CD4-positive, alpha-beta memory T cell (primary cell): ENCODE results near the gene ELL2. TPM values are rescaled to one million over a fixed set of nuclear protein-coding genes. Genes with fewer than 3 reads are reported as not detected.

Source experiments
- CTCF ChIA-PET: fragments of 350-600 bp; sonication (Branson Sonifier 250); formaldehyde crosslinking; loops from one replicate; lab custom pipeline; 2021; ENCODE audit warnings: inconsistent platforms; ENCODE audit not compliant: partially characterized antibody; lab: Charles Lee
- POLR2A ChIA-PET: fragments of 350-600 bp; sonication (Branson Sonifier 250); formaldehyde crosslinking; loops from one replicate; lab custom pipeline; 2021; ENCODE audit not compliant: partially characterized antibody; lab: Charles Lee
- DNase-seq, 5 donors: peaks; one replicate each; pipeline versions ENCODE4 v3.0.0 to v3.0.0-alpha.2; 2020 to 2022; ENCODE audit warnings: mixed read lengths in 1 of 5
- H3K27ac ChIP-seq: one replicate; pipeline ENCODE4 v1.7.0; 2013; ENCODE audit warnings: low read depth, low read length
- H3K27me3 ChIP-seq: 2 replicates; pipeline ENCODE4 v1.7.0; 2013; ENCODE audit warnings: mild to moderate bottlenecking, low read length, moderate library complexity; ENCODE audit not compliant: insufficient read depth
- H3K36me3 ChIP-seq: 2 replicates; pipeline ENCODE4 v1.7.0; 2013; ENCODE audit warnings: mild to moderate bottlenecking, low read length, moderate library complexity; ENCODE audit not compliant: insufficient read depth
- H3K4me1 ChIP-seq: 2 replicates; pipeline ENCODE4 v1.7.0; 2013; ENCODE audit warnings: mild to moderate bottlenecking, low read length, moderate library complexity; ENCODE audit not compliant: insufficient read depth
- H3K4me3 ChIP-seq, 2 donors: one replicate each; pipeline ENCODE4 v1.7.0; 2013; ENCODE audit warnings: low read length in 2 of 2, mild to moderate bottlenecking in 1 of 2
- H3K9me3 ChIP-seq, 2 donors: one replicate each; pipeline ENCODE4 v1.7.0; 2013; ENCODE audit warnings: low read length in 2 of 2, control low read depth in 1 of 2; ENCODE audit not compliant: control insufficient read depth in 1 of 2
- H3K27ac Mint-ChIP-seq, 7 donors: one replicate each; pipeline ENCODE4 v1.8.0; 2020 to 2021; ENCODE audit warnings: mixed read lengths in 7 of 7, mild to moderate bottlenecking in 6 of 7, inconsistent platforms in 3 of 7, moderate library complexity in 3 of 7
- H3K27me3 Mint-ChIP-seq, 2 donors: one replicate each; pipeline ENCODE4 v1.8.0; 2020 to 2021; ENCODE audit warnings: mixed read lengths in 2 of 2
- H3K36me3 Mint-ChIP-seq, 2 donors: one replicate each; pipeline ENCODE4 v1.8.0; 2020 to 2021; ENCODE audit warnings: mixed read lengths in 2 of 2, inconsistent platforms in 1 of 2, mild to moderate bottlenecking in 1 of 2
- H3K4me1 Mint-ChIP-seq, 4 donors: one replicate each; pipeline ENCODE4 v1.8.0; 2020 to 2021; ENCODE audit warnings: mixed read lengths in 4 of 4, mild to moderate bottlenecking in 1 of 4
- H3K4me3 Mint-ChIP-seq, 8 donors: one replicate each; pipeline ENCODE4 v1.8.0; 2020 to 2021; ENCODE audit warnings: mixed read lengths in 8 of 8, mild to moderate bottlenecking in 7 of 8, moderate library complexity in 6 of 8, inconsistent platforms in 3 of 8
- H3K9me3 Mint-ChIP-seq, 8 donors: one replicate each; pipeline ENCODE4 v1.8.0; 2020 to 2021; ENCODE audit warnings: mixed read lengths in 8 of 8, mild to moderate bottlenecking in 5 of 8, inconsistent platforms in 3 of 8, moderate library complexity in 1 of 8
- intact Hi-C: fragments of 100-400 bp; cut with micrococcal nuclease; formaldehyde crosslinking; loops from one replicate; pipeline ENCODE4 v1.15.1; 2023
- polyA plus RNA-seq, 2 donors: library from polyadenylated mRNA; unstranded; fragments of 300-500 nt; fragmentation: Illumina TruSeq; gene quantifications; one replicate each; pipeline ENCODE4 v1.2.3, GENCODE V29; 2021
- total RNA-seq, 2 experiments: library from RNA; stranded (reverse); gene quantifications; one replicate each; pipeline ENCODE4 v1.2.3, GENCODE V29; 2021

Gene ELL2
- total and polyA plus RNA-seq, 4 experiments from 2014 or later, result 2.8 to 15.6 (median 9.3) TPM

DNA sequence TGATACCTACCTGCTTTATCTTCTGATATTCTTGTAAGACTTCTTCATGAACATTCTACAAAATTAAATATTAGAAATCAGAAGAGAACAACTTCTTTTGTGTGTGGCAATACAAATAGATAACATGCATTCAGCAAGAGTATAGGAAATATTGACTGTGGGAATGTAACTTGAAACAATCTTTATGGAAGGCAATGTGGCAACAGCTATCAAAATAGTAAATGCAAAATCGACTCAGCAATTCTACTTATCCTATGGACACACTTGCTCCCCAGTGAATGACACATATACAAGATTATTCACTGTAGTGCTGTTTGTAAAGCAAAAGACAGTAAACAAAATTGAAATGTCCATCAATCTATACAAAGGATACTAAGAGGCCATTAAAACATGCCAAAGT lies 72.6 kb downstream of the ELL2 start:
- Mint-ChIP-seq H3K4me3 (no peak overlapping the region), H3K27me3 (no peaks in the 10 kb centered on the region), H3K9me3 (no peaks in the 10 kb centered on the region), H3K27ac (no peak overlapping the region), H3K36me3 (peaks cover 19% of the 10 kb centered on the region in 2 donors), H3K4me1 (no peaks in the 10 kb centered on the region)
- H3K36me3 ChIP-seq, result no peaks in the 10 kb centered on the region
- no peak overlapping the region for H3K4me3 ChIP-seq
- ChIA-PET POLR2A (no interaction called here), CTCF (interaction anchor here (1.3 kb wide), 1 partner anchor 32 kb away, joined by 3 read pairs; no protein-coding TSS in a partner anchor)
- DNase-seq, result no peak
- intact Hi-C loops, result no loop called here
- no peak overlapping the region for H3K27ac ChIP-seq
- H3K4me1 ChIP-seq, result no peaks in the 10 kb centered on the region
- no peaks in the 10 kb centered on the region for H3K27me3 ChIP-seq
- H3K9me3 ChIP-seq, result no peaks in the 10 kb centered on the region

- Histone ChIP-seq H3K9me3 (no peaks in the 10 kb centered on the region), H3K27ac (no peak overlapping the region), H3K4me1 (no peaks in the 10 kb centered on the region), H3K27me3 (no peaks in the 10 kb centered on the region), H3K4me3 (no peak overlapping the region), H3K36me3 (no peaks in the 10 kb centered on the region)
- ChIA-PET POLR2A (no interaction called here), CTCF (no interaction called here)
- Mint-ChIP-seq H3K36me3 (peaks cover 19% of the 10 kb centered on the region in 2 donors), H3K4me1 (no peaks in the 10 kb centered on the region), H3K27ac (peak overlapping the region in 1 of 7 donors; percentile 47), H3K9me3 (no peaks in the 10 kb centered on the region), H3K27me3 (no peaks in the 10 kb centered on the region), H3K4me3 (no peak overlapping the region)
- intact Hi-C loops, result no loop called here
- no peak for DNase-seq
Observed at GRCh38 chr5:95887977-95888376, 73.7 kb downstream of the ELL2 start.

GRCh38 chr5:95886340-95887044 lies 75.2 kb downstream of the ELL2 start:
- Histone ChIP-seq H3K27me3 (no peaks in the 10 kb centered on the region), H3K27ac (no peak overlapping the region), H3K9me3 (no peaks in the 10 kb centered on the region), H3K4me3 (no peak overlapping the region), H3K4me1 (no peaks in the 10 kb centered on the region), H3K36me3 (no peaks in the 10 kb centered on the region)
- Mint-ChIP-seq H3K9me3 (no peaks in the 10 kb centered on the region), H3K36me3 (peaks cover 16% of the 10 kb centered on the region in 2 donors), H3K27me3 (no peaks in the 10 kb centered on the region), H3K4me1 (no peaks in the 10 kb centered on the region), H3K4me3 (no peak overlapping the region), H3K27ac (no peak overlapping the region)
- ChIA-PET CTCF (no interaction called here), POLR2A (no interaction called here)
- intact Hi-C loops, result no loop called here
- DNase-seq, result no peak

DNA sequence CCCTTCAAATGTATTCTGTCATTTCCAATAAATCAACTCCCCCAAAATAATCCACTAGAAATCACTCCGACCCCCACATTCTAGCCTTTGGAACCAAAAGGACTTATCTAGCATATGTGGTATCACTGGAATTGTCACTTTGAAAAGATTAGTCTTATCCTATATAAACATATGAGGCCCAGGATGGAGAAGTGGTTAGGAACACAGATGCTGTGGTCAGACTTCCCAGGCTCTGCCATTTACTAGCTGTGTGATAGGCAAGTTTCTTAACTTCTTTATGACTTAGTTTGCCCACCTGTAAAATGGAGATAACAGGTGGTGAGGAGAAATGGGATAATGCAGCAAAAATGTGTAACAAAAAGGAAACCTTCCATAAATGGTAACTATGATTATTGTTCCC lies 77.1 kb downstream of the ELL2 start:
- H3K4me3 Mint-ChIP-seq, result no peak overlapping the region
- H3K9me3 ChIP-seq, result no peaks in the 10 kb centered on the region
- H3K36me3 Mint-ChIP-seq, result peaks cover 3 to 4% of the 10 kb centered on the region in 2 donors
- no peak overlapping the region for H3K27ac ChIP-seq
- H3K4me1 ChIP-seq, result no peaks in the 10 kb centered on the region
- no peaks in the 10 kb centered on the region for H3K4me1 Mint-ChIP-seq
- peaks cover 0 to 3% of the 10 kb centered on the region in 2 donors for H3K27me3 Mint-ChIP-seq
- H3K27ac Mint-ChIP-seq, result no peak overlapping the region
- H3K36me3 ChIP-seq, result no peaks in the 10 kb centered on the region
- H3K27me3 ChIP-seq, result no peaks in the 10 kb centered on the region
- H3K4me3 ChIP-seq, result no peak overlapping the region
- H3K9me3 Mint-ChIP-seq, result no peaks in the 10 kb centered on the region
- no peak for DNase-seq
- intact Hi-C loops, result no loop called here
- ChIA-PET POLR2A (no interaction called here), CTCF (no interaction called here)

GRCh38 chr5:95884017-95884325 lies 77.7 kb downstream of the ELL2 start:
- no peak overlapping the region for H3K27ac Mint-ChIP-seq
- H3K27me3 ChIP-seq, result no peaks in the 10 kb centered on the region
- ChIA-PET CTCF (no interaction called here), POLR2A (no interaction called here)
- intact Hi-C loops, result no loop called here
- H3K36me3 Mint-ChIP-seq, result peaks cover 1 to 3% of the 10 kb centered on the region in 2 donors
- H3K4me1 Mint-ChIP-seq, result no peaks in the 10 kb centered on the region
- no peak overlapping the region for H3K4me3 ChIP-seq
- no peaks in the 10 kb centered on the region for H3K4me1 ChIP-seq
- no peaks in the 10 kb centered on the region for H3K36me3 ChIP-seq
- no peak overlapping the region for H3K4me3 Mint-ChIP-seq
- no peak for DNase-seq
- no peaks in the 10 kb centered on the region for H3K9me3 ChIP-seq
- H3K9me3 Mint-ChIP-seq, result no peaks in the 10 kb centered on the region
- no peak overlapping the region for H3K27ac ChIP-seq
- H3K27me3 Mint-ChIP-seq, result peaks cover 0 to 3% of the 10 kb centered on the region in 2 donors

- Histone ChIP-seq H3K9me3 (no peaks in the 10 kb centered on the region), H3K27me3 (no peaks in the 10 kb centered on the region), H3K4me3 (no peak overlapping the region), H3K36me3 (no peaks in the 10 kb centered on the region), H3K27ac (no peak overlapping the region), H3K4me1 (no peaks in the 10 kb centered on the region)
- Mint-ChIP-seq H3K4me1 (no peaks in the 10 kb centered on the region), H3K27me3 (peaks cover 0 to 3% of the 10 kb centered on the region in 2 donors), H3K9me3 (no peaks in the 10 kb centered on the region), H3K36me3 (peaks cover 1 to 3% of the 10 kb centered on the region in 2 donors), H3K27ac (peak overlapping the region in 2 of 7 donors; percentile 32 to 52), H3K4me3 (no peak overlapping the region)
- CTCF ChIA-PET, result no interaction called here
- intact Hi-C loops, result no loop called here
- POLR2A ChIA-PET, result no interaction called here
- DNase-seq, result no peak
Observed at GRCh38 chr5:95883185-95884016, 78.2 kb downstream of the ELL2 start.

DNA sequence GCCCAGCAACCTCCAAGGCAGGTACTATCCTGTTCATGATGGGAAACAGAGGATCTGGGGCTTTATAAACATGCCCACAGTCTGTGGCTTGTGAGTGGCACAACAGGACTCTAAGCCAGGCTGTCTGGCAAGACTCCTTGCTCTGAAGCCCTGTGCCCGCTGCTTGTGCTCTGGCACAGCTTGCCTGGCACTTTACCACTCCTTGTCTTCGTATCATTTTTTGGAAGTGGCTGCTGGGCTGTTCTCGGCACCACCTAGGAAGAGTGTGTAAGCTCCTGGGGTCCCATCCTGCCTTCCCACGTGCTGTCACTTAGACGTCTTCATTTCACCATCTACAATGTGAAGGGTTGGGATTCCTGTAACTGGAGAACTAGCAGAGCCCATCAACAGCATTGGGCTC lies 79.8 kb downstream of the ELL2 start:
- Mint-ChIP-seq H3K27ac (no peak overlapping the region), H3K4me3 (no peak overlapping the region), H3K9me3 (no peaks in the 10 kb centered on the region), H3K36me3 (no peaks in the 10 kb centered on the region), H3K4me1 (no peaks in the 10 kb centered on the region), H3K27me3 (peaks cover 0 to 3% of the 10 kb centered on the region in 2 donors)
- no peak overlapping the region for H3K4me3 ChIP-seq
- no peaks in the 10 kb centered on the region for H3K27me3 ChIP-seq
- intact Hi-C loops, result no loop called here
- H3K27ac ChIP-seq, result no peak overlapping the region
- ChIA-PET CTCF (interaction anchor here (0.7 kb wide), 1 partner anchor 793 kb away, joined by 4 read pairs; no protein-coding TSS in a partner anchor), POLR2A (no interaction called here)
- no peak for DNase-seq
- H3K36me3 ChIP-seq, result no peaks in the 10 kb centered on the region
- no peaks in the 10 kb centered on the region for H3K9me3 ChIP-seq
- H3K4me1 ChIP-seq, result no peaks in the 10 kb centered on the region
